ENCODE results near the gene SNX25. TPM values are rescaled to one million over a fixed set of nuclear protein-coding genes. Genes with fewer than 3 reads are reported as not detected.

The SNX25 gene
- total RNA-seq, 1 donor from 2014 or later: 13.9 TPM

DNA sequence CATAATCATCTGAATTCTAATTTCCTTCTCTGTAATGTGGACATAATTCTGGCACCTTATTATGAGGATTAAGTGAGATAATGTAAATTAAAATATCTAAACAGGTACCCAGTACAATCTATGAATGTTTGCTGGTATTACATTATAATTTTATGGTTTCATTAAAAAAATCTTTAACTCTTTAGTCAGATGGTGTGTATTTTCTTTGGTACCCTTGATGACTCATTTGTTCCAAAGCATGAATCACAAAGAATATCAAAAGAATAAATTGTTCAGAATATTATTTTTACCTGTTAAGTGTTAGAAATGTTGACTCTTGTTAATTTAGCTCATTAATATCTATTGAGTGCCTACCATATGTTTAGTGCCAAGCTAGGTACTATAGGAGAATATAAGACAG is 74.3 kb downstream of the SNX25 start:
- Mint-ChIP-seq H3K27ac (no peak overlapping the region), H3K36me3 (ENCODE audit: insufficient read depth) (no peaks in the 10 kb centered on the region), H3K4me3 (ENCODE audit: low read depth) (no peak overlapping the region), H3K4me1 (ENCODE audit: low read depth) (peaks cover 6% of the 10 kb centered on the region), H3K9me3 (ENCODE audit: low read depth) (no peaks in the 10 kb centered on the region), H3K27me3 (no peaks in the 10 kb centered on the region)
- no peak for DNase-seq (ENCODE audit: low spot score, unreplicated experiment)
- no peak for TF ChIP-seq CTCF (IDR thresholded peaks at IDR 0.05; ENCODE audit: unreplicated experiment)

DNA sequence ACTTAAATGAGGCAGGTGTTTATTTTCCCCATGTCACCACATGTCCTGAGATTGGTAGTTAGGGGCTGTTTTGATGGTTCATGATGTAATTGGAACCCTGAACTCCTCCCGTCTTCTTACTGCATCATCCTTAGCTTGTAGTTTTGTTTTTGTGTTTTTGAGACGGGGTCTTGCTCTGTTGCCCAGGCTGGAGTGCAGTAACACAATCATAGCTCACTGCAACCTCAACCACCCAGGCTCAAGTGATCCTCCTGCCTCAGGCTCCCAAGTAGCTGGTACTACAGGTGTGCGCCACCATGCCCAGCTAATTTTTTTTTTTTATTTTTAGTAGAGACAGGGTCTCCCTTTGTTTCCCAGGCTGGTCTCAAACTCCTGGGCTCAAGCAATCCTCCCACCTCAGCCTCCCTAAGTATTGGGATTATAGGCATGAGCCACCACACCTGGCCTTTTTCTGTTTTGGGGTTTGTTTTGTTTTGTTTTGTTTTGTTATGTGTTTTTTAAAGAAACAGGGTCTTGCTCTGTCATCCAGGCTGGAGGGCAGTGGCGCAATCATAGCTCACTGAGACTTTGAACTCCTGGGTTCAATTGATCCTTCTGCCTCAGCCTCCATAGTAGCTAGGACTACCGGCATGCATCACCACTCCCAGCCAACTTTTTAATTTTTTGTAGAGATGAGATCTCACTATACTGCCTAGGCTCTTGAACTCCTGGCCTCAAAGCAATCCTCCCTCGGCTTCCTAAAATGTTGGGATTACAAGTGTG is 76.4 kb downstream of the SNX25 start:
- H3K36me3 Mint-ChIP-seq (ENCODE audit: insufficient read depth): no peaks in the 10 kb centered on the region
- TF ChIP-seq CTCF (IDR thresholded peaks at IDR 0.05; ENCODE audit: unreplicated experiment): no peak
- no peak overlapping the region for H3K27ac Mint-ChIP-seq

DNA sequence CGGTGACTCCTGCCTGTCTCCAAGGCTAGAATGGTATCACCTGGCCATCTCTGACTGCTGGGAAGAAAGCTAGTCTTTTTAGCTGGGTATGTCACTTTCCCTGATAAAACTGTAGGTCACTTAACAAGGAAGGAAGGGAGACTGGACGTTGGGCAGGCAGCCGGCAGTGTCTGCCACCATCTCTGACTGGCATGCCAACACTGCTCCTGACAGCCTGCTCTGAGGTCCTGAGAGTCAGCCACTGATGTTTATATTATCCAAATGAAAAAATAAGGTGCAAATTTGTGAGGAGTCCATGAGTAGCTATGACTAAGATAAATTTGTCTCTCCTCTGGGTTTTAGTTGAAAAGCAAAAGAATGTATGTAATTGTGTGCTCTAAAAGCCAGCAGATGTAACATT is 77.2 kb downstream of the SNX25 start:
- Mint-ChIP-seq H3K9me3 (ENCODE audit: low read depth) (no peaks in the 10 kb centered on the region), H3K4me1 (ENCODE audit: low read depth) (peaks cover 22% of the 10 kb centered on the region), H3K36me3 (ENCODE audit: insufficient read depth) (peaks cover 1% of the 10 kb centered on the region), H3K4me3 (ENCODE audit: low read depth) (no peak overlapping the region), H3K27me3 (no peaks in the 10 kb centered on the region), H3K27ac (no peak overlapping the region)
- DNase-seq (ENCODE audit: low spot score, unreplicated experiment): no peak
- no peak for TF ChIP-seq CTCF (IDR thresholded peaks at IDR 0.05; ENCODE audit: unreplicated experiment)

More for the DNA sequence above, 76.4 kb downstream of the SNX25 start:
- Mint-ChIP-seq H3K27me3 (no peaks in the 10 kb centered on the region), H3K4me1 (ENCODE audit: low read depth) (peaks cover 22% of the 10 kb centered on the region), H3K9me3 (ENCODE audit: low read depth) (no peaks in the 10 kb centered on the region), H3K4me3 (ENCODE audit: low read depth) (no peak overlapping the region)
- no peak for DNase-seq (ENCODE audit: low spot score, unreplicated experiment)

DNA sequence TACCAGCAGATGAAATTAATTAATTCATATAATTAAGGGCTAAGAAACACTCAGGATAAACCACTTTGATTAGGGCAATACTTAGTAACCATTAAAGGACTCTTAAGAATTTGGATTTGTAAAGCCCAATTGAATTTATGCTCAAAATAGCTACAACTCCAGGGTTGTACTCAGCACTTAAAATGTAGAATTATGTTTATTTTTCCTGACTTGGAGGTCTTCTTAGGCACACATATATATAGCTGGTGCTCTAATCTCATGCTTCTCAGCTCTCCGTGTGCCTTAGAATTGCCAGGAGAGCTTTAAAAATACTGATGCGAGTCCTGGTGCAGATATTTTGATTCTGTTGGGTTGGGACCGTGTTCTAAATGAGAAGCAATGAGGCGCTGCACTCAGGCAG is 77.6 kb downstream of the SNX25 start:
- Mint-ChIP-seq H3K4me1 (ENCODE audit: low read depth) (peaks cover 22% of the 10 kb centered on the region), H3K36me3 (ENCODE audit: insufficient read depth) (peaks cover 2% of the 10 kb centered on the region), H3K27ac (no peak overlapping the region), H3K27me3 (no peaks in the 10 kb centered on the region), H3K4me3 (ENCODE audit: low read depth) (no peak overlapping the region), H3K9me3 (ENCODE audit: low read depth) (no peaks in the 10 kb centered on the region)
- no peak for TF ChIP-seq CTCF (IDR thresholded peaks at IDR 0.05; ENCODE audit: unreplicated experiment)
- no peak for DNase-seq (ENCODE audit: low spot score, unreplicated experiment)

DNA sequence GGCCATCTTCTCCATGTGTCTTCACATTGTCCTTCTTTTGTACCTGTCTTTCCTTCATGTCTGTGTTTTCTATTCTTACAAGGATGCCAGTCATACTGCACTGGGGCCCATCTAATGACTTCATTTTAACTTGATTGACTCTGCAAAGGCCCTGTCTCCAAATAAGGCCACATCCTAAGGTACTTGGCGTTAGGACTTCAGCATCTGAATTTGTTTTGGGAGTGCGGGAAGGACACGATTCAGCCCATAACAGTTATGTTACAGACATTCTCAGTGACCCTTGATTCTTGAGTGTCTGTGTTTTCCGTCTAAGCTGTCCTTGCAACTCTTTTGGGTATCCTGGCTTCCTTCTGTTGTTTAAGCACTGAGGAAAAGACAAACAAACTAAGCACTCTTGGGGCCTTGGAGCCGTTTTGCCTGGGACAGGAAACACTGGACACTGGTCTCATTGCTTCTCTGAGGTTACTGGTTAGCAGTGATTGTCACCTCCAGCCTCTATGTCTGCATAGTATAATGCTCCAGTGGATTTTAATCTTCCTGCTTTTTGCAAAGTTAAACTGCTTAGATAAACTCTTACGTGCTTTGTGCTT is 80.7 kb downstream of the SNX25 start:
- Mint-ChIP-seq H3K36me3 (ENCODE audit: insufficient read depth) (peaks cover 13% of the 10 kb centered on the region), H3K27ac (no peak overlapping the region), H3K4me3 (ENCODE audit: low read depth) (no peak overlapping the region), H3K27me3 (no peaks in the 10 kb centered on the region), H3K9me3 (ENCODE audit: low read depth) (no peaks in the 10 kb centered on the region), H3K4me1 (ENCODE audit: low read depth) (peaks cover 22% of the 10 kb centered on the region)
- DNase-seq (ENCODE audit: low spot score, unreplicated experiment): no peak
- no peak for TF ChIP-seq CTCF (IDR thresholded peaks at IDR 0.05; ENCODE audit: unreplicated experiment)

All from progenitor cell of endocrine pancreas (in vitro differentiated cells).